Upper lobe of left lung (tissue), 6 donors: ENCODE data around the gene AGFG2. TPM values are rescaled to one million over a fixed set of nuclear protein-coding genes. Genes with fewer than 3 reads are reported as not detected.
A peak's percentile ranks its signal among the peaks of the same experiment; 100 is the strongest.
"Not testable (repeated sequence)": the region's sequence is repeated elsewhere in the genome, so short reads cannot be mapped to it uniquely, and the experiment has no call there.

Source experiments
- ATAC-seq, 2 donors: fragments of 200-7000 bp; cut with Tn5 transposase; one replicate each; pipeline ENCODE4 v1.9.1; 2022; ENCODE audit warnings: mild to moderate bottlenecking in 2 of 2, moderate library complexity in 2 of 2; ENCODE audit not compliant: low FRiP score in 2 of 2
- DNase-seq, 2 donors: peaks; one replicate each; pipeline ENCODE4 v3.0.0-alpha.2; 2019 to 2020
- H3K27ac ChIP-seq, 4 donors: fragments of 200-600 bp; sonication (generic); one replicate each; pipeline ENCODE4 v1.5.1; 2016 to 2019
- H3K27me3 ChIP-seq, 4 donors: fragments of 200-600 bp; sonication (generic); one replicate each; pipeline ENCODE4 v1.5.1; 2017 to 2019
- H3K36me3 ChIP-seq, 4 donors: fragments of 200-600 bp; sonication (generic); one replicate each; pipeline ENCODE4 v1.5.1; 2016 to 2019
- H3K4me1 ChIP-seq, 4 donors: fragments of 200-600 bp; sonication (generic); one replicate each; pipeline ENCODE4 v1.5.1; 2018 to 2019
- H3K4me3 ChIP-seq, 4 donors: fragments of 200-600 bp; sonication (generic); one replicate each; pipeline ENCODE4 v1.5.1; 2017 to 2019; ENCODE audit warnings: mild to moderate bottlenecking in 2 of 4, moderate library complexity in 1 of 4
- H3K9me3 ChIP-seq, 4 donors: fragments of 200-600 bp; sonication (generic); one replicate each; pipeline ENCODE4 v1.5.1; 2018 to 2019
- CTCF ChIP-seq, 6 experiments: fragments of 450-650 bp in 4 of 6; fragments of 200-600 bp in 2 of 6; sonication (generic) in 2 of 6; IDR thresholded peaks; one replicate each; pipeline ENCODE4 v1.5.1; 2016 to 2019; ENCODE audit warnings: antibody characterized with exemption in 6 of 6
- EP300 ChIP-seq, 4 donors: sonication (generic); formaldehyde crosslinking; IDR thresholded peaks; one replicate each; pipeline ENCODE4 v1.5.1; 2017; ENCODE audit warnings: antibody characterized with exemption in 4 of 4, control low read depth in 2 of 4
- POLR2A ChIP-seq, 4 donors: fragments of 450-650 bp; IDR thresholded peaks; one replicate each; pipeline ENCODE4 v1.5.1; 2016 to 2017; ENCODE audit warnings: antibody characterized with exemption in 4 of 4, mild to moderate bottlenecking in 2 of 4
- POLR2AphosphoS5 ChIP-seq, 2 donors: sonication (generic); formaldehyde crosslinking; IDR thresholded peaks; one replicate each; pipeline ENCODE4 v1.5.1; 2017; ENCODE audit warnings: antibody characterized with exemption in 2 of 2
- WGBS, 2 donors: methylation state at CpG; one replicate each; pipeline ENCODE4 v1.1.5; 2017 to 2018; 5-methylcytosine and 5-hydroxymethylcytosine counted together
- total RNA-seq, 6 donors: library from RNA; depleted of rRNA in 4 of 6; stranded (reverse); fragments of >200 nt in 4 of 6; gene quantifications; one replicate each; pipeline versions ENCODE4 v1.1.0 to v1.2.1, GENCODE V29; 2016 to 2021
- donor health status: DM: no; HTN: no; CAD: no; lungs with moderate emphysema.
- donor health status: DM: no; HTN: yes; CAD: no; lungs with severe emphysema.

AGFG2 gene
- total RNA-seq, 6 donors from 2014 or later, result 14.3 to 33.1 (median 20.4) TPM

- DNase-seq (peak in 1 of 2 donors; percentile 51), ATAC-seq (no peak)
- TF ChIP-seq EP300 (IDR thresholded peaks at IDR 0.05), result no peak
- TF ChIP-seq POLR2AphosphoS5 (IDR thresholded peaks at IDR 0.05), result no peak
- TF ChIP-seq POLR2A (IDR thresholded peaks at IDR 0.05), result no peak
- TF ChIP-seq CTCF (IDR thresholded peaks at IDR 0.05), result no peak
- Histone ChIP-seq H3K36me3 (peaks cover 0 to 25% (median 11%) of the 10 kb centered on the region in 4 donors), H3K9me3 (no peaks in the 10 kb centered on the region), H3K27me3 (no peaks in the 10 kb centered on the region), H3K4me1 (peaks cover 0 to 16% (median 0%) of the 10 kb centered on the region in 4 donors), H3K27ac (no peak overlapping the region), H3K4me3 (no peak overlapping the region)
- WGBS, 2 donors, result 92% methylated on average over 26 of the region's 26 CpGs
These were observed 23.4 kb downstream of the AGFG2 start for GRCh38 chr7:100562195-100563099.

GRCh38 chr7:100563100-100563564 is 24.1 kb downstream of the AGFG2 start:
- Histone ChIP-seq H3K4me1 (peaks cover 0 to 23% (median 1%) of the 10 kb centered on the region in 4 donors), H3K27ac (no peak overlapping the region), H3K4me3 (no peak overlapping the region), H3K9me3 (no peaks in the 10 kb centered on the region), H3K27me3 (no peaks in the 10 kb centered on the region), H3K36me3 (peaks cover 0 to 19% (median 11%) of the 10 kb centered on the region in 4 donors)
- DNase-seq (no peak), ATAC-seq (no peak)
- 90 to 93% methylated on average over 8 of the region's 8 CpGs for WGBS, 2 donors
- no peak for TF ChIP-seq CTCF (IDR thresholded peaks at IDR 0.05)
- TF ChIP-seq EP300 (IDR thresholded peaks at IDR 0.05), result no peak
- TF ChIP-seq POLR2AphosphoS5 (IDR thresholded peaks at IDR 0.05), result no peak
- no peak for TF ChIP-seq POLR2A (IDR thresholded peaks at IDR 0.05)

GRCh38 chr7:100563809-100564400 is 24.9 kb downstream of the AGFG2 start:
- no peak for TF ChIP-seq EP300 (IDR thresholded peaks at IDR 0.05)
- TF ChIP-seq CTCF (IDR thresholded peaks at IDR 0.05), result peak; percentile 93 to 98 (median 96)
- H3K27me3 ChIP-seq, result no peaks in the 10 kb centered on the region
- 33 to 46% methylated on average over 3 to 12 of the region's 12 CpGs for WGBS, 2 donors
- H3K4me1 ChIP-seq, result peaks cover 0 to 24% (median 4%) of the 10 kb centered on the region in 4 donors
- H3K27ac ChIP-seq, result peak overlapping the region in 1 of 4 donors; percentile 28
- no peaks in the 10 kb centered on the region for H3K9me3 ChIP-seq
- peak in 1 of 2 donors; percentile 74 for DNase-seq
- H3K36me3 ChIP-seq, result peaks cover 0 to 18% (median 11%) of the 10 kb centered on the region in 4 donors
- ATAC-seq, result peak; percentile 77 to 85
- no peak overlapping the region for H3K4me3 ChIP-seq

GRCh38 chr7:100564405-100564804 is 25.4 kb downstream of the AGFG2 start:
- H3K27me3 ChIP-seq, ATAC-seq, H3K9me3 ChIP-seq, H3K4me3 ChIP-seq, DNase-seq: not testable (repeated sequence)
- WGBS, 2 donors, result 86 to 89% methylated on average over 6 of the region's 6 CpGs
- Histone ChIP-seq H3K4me1 (peaks cover under 1 to 21% (median 7%) of the 10 kb centered on the region in 4 donors), H3K27ac (peak overlapping the region in 1 of 4 donors; percentile 28), H3K36me3 (peaks cover 0 to 18% (median 11%) of the 10 kb centered on the region in 4 donors)

- WGBS, 2 donors, result 98% methylated on average over 11 of the region's 11 CpGs
- ATAC-seq, result no peak
- Histone ChIP-seq H3K27ac (no peak overlapping the region), H3K4me1 (peaks cover 8 to 23% (median 14%) of the 10 kb centered on the region in 4 donors), H3K4me3 (no peak overlapping the region), H3K36me3 (peaks cover 0 to 18% (median 11%) of the 10 kb centered on the region in 4 donors), H3K27me3 (no peaks in the 10 kb centered on the region), H3K9me3 (no peaks in the 10 kb centered on the region)
- DNase-seq, result no peak
- TF ChIP-seq POLR2A (IDR thresholded peaks at IDR 0.05), result no peak
- no peak for TF ChIP-seq POLR2AphosphoS5 (IDR thresholded peaks at IDR 0.05)
- no peak for TF ChIP-seq CTCF (IDR thresholded peaks at IDR 0.05)
- no peak for TF ChIP-seq EP300 (IDR thresholded peaks at IDR 0.05)
These were observed 26.1 kb downstream of the AGFG2 start for GRCh38 chr7:100565133-100565571.
